Measurements from ENCODE around the gene SART3. TPM values are rescaled to one million over a fixed set of nuclear protein-coding genes. Genes with fewer than 3 reads are reported as not detected.
A peak's percentile ranks its signal among the peaks of the same experiment; 100 is the strongest.

The SART3 gene
- total and polyA plus RNA-seq, 2 donors from 2014 or later = 14.9 to 59.1 TPM

DNA sequence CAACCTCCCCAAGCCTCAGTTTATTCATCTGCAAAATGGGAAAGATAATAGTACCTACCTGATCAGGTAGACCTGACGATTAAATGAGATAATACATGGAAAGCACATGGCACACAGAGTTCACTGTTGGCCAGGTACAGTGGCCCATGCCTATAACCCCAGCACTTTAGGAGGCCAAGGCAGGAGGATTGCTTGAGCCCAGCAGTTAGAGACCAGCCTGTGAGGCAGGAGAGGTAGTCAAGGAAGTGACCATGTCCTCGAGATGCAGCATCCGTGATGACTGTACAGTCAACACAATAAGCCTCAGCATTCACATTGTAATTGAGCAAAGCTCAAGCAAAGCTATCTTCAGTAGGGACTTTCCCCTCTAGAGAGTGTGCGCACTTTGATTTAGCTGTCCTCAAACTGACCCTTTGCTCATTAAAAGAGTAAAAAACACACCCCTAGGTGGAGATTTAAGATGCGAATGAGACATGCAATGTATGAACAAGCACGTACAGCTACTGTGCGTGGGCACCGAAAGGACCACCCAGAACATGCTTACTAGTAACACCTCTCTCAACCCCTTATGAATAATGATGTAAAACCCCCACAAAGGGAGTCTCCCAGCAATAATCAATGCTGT lies 11.3 kb upstream of the SART3 start:
- TF ChIP-seq, protein P1, sequence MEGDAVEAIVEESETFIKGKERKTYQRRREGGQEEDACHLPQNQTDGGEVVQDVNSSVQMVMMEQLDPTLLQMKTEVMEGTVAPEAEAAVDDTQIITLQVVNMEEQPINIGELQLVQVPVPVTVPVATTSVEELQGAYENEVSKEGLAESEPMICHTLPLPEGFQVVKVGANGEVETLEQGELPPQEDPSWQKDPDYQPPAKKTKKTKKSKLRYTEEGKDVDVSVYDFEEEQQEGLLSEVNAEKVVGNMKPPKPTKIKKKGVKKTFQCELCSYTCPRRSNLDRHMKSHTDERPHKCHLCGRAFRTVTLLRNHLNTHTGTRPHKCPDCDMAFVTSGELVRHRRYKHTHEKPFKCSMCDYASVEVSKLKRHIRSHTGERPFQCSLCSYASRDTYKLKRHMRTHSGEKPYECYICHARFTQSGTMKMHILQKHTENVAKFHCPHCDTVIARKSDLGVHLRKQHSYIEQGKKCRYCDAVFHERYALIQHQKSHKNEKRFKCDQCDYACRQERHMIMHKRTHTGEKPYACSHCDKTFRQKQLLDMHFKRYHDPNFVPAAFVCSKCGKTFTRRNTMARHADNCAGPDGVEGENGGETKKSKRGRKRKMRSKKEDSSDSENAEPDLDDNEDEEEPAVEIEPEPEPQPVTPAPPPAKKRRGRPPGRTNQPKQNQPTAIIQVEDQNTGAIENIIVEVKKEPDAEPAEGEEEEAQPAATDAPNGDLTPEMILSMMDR (IDR thresholded peaks at IDR 0.05; ENCODE audit: borderline replicate concordance, extremely low read depth, insufficient read depth) = no peak
- no peak for DNase-seq
- Histone ChIP-seq H3K9me3 (ENCODE audit: control insufficient read depth in 2 of 3, insufficient read depth in 1 of 3, low read length in 3 of 3) (no peaks in the 10 kb centered on the region), H3K27ac (ENCODE audit: low read depth in 2 of 2, low read length in 2 of 2) (no peak overlapping the region), H3K27me3 (ENCODE audit: control insufficient read depth, insufficient read depth, low read length) (no peaks in the 10 kb centered on the region), H3K9ac (ENCODE audit: low read length in 3 of 3) (no peak overlapping the region), H3K36me3 (ENCODE audit: control insufficient read depth in 2 of 3, insufficient read depth in 3 of 3, low read length in 3 of 3) (peaks cover 2 to 18% (median 13%) of the 10 kb centered on the region in 3 donors), H3K4me3 (ENCODE audit: low read length in 3 of 3) (no peak overlapping the region), H3K4me1 (ENCODE audit: control insufficient read depth in 2 of 3, insufficient read depth in 2 of 3, low read depth in 1 of 3, low read length in 3 of 3) (peaks cover 0 to 6% (median 5%) of the 10 kb centered on the region in 3 donors)
- FAIRE-seq = no peak
- intact Hi-C loops (cut with DNase I) = loop anchor here (10.0 kb wide), 1 partner anchor 223 kb away; no protein-coding TSS in a partner anchor

DNA sequence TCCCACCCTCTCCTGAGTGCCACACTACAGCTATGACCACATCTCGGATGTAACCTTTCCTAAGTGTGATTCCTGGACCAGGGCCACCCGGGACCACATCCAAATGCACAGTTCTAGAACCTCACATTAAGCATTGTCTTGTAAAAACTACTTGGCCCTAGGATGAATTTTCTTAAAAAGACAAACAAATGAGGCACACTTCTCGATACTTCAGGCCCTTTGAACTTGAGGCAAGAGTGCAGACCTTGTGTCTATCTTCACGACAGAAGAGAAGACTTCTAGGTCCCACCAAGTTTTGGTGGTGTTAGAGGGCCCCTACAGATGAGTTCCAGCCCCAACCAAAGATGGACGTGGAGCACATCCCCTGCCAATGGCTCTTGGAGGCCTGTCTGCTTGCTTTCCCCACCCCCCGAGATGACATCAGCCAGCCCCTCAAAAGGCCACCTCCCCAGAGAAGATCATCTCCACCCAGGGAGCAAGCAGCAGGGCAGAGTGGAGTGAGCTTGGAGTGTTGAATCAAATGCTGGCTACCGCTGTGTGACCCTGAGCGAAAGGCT lies 10.7 kb upstream of the SART3 start:
- no peak overlapping the region for H3K9ac ChIP-seq (ENCODE audit: low read length in 3 of 3)
- H3K27ac ChIP-seq (ENCODE audit: low read depth in 2 of 2, low read length in 2 of 2) = no peak overlapping the region
- no peaks in the 10 kb centered on the region for H3K27me3 ChIP-seq (ENCODE audit: control insufficient read depth, insufficient read depth, low read length)
- H3K36me3 ChIP-seq (ENCODE audit: control insufficient read depth in 2 of 3, insufficient read depth in 3 of 3, low read length in 3 of 3) = peaks cover 2 to 24% (median 19%) of the 10 kb centered on the region in 3 donors
- FAIRE-seq (no peak), DNase-seq (no peak)
- peaks cover 0 to 11% (median 9%) of the 10 kb centered on the region in 3 donors for H3K4me1 ChIP-seq (ENCODE audit: control insufficient read depth in 2 of 3, insufficient read depth in 2 of 3, low read depth in 1 of 3, low read length in 3 of 3)
- no peak overlapping the region for H3K4me3 ChIP-seq (ENCODE audit: low read length in 3 of 3)
- TF ChIP-seq, protein P1 (IDR thresholded peaks at IDR 0.05; ENCODE audit: borderline replicate concordance, extremely low read depth, insufficient read depth) = no peak
- intact Hi-C loops (cut with DNase I) = loop anchor here (10.0 kb wide), 1 partner anchor 223 kb away; no protein-coding TSS in a partner anchor
- no peaks in the 10 kb centered on the region for H3K9me3 ChIP-seq (ENCODE audit: control insufficient read depth in 2 of 3, insufficient read depth in 1 of 3, low read length in 3 of 3)

DNA sequence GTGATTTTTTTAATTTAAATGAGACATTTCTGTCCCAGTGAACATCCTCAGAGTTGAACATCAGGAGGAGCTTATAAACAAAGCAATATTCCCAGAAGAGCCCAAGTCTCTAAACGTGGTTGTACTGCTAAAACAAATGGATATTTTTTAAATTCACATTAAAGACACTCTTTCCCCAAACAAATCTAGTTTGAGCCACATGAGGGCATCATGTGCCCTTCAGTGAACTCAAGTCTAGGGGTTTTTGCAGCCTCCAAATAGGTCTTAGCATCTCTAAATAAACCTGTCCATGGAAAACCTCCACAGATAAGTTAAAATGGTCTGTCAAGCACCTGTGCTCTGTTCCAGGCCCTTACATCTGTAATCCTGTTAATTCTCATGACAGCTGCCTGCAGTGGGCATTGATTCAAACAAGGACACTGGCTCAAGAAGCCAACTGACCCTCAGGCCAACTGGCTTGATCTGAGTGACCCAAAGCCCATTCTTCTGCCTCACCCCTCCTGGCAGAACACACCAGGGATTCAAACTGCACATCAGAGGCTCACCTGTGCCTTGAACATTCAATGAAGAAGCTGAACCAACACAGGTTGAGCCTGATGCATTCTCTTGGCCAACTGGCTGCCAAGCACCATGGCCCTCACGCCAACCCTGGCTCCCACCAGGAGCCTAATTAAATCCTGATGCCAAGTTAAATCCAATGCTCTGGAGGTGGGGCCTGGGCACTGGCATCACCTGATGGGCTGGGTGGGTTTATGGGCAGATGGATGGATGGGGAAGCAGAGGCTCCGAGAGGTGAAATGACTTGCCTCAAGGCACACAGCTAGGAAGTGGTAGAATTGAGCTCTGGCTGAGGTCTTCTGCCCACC lies 10.0 kb upstream of the SART3 start:
- no peak overlapping the region for H3K9ac ChIP-seq (ENCODE audit: low read length in 3 of 3)
- no peaks in the 10 kb centered on the region for H3K27me3 ChIP-seq (ENCODE audit: control insufficient read depth, insufficient read depth, low read length)
- H3K36me3 ChIP-seq (ENCODE audit: control insufficient read depth in 2 of 3, insufficient read depth in 3 of 3, low read length in 3 of 3) = peaks cover 2 to 30% (median 25%) of the 10 kb centered on the region in 3 donors
- DNase-seq (peak in 1 of 5 donors; percentile 53), FAIRE-seq (no peak)
- no peak overlapping the region for H3K27ac ChIP-seq (ENCODE audit: low read depth in 2 of 2, low read length in 2 of 2)
- H3K4me1 ChIP-seq (ENCODE audit: control insufficient read depth in 2 of 3, insufficient read depth in 2 of 3, low read depth in 1 of 3, low read length in 3 of 3) = peaks cover 0 to 18% (median 16%) of the 10 kb centered on the region in 3 donors
- intact Hi-C loops (cut with DNase I) = loop anchor here (10.0 kb wide), 1 partner anchor 224 kb away; no protein-coding TSS in a partner anchor
- no peak overlapping the region for H3K4me3 ChIP-seq (ENCODE audit: low read length in 3 of 3)
- TF ChIP-seq, protein P1 (IDR thresholded peaks at IDR 0.05; ENCODE audit: borderline replicate concordance, extremely low read depth, insufficient read depth) = no peak
- no peaks in the 10 kb centered on the region for H3K9me3 ChIP-seq (ENCODE audit: control insufficient read depth in 2 of 3, insufficient read depth in 1 of 3, low read length in 3 of 3)

Data from kidney (tissue), 14 donors.